ENCODE results near the gene SHANK3. TPM values are rescaled to one million over a fixed set of nuclear protein-coding genes. Genes with fewer than 3 reads are reported as not detected.

The SHANK3 gene
- total RNA-seq, 1 donor from 2014 or later: 13.1 TPM

- H3K27me3 Mint-ChIP-seq: peaks cover 14% of the 10 kb centered on the region
- H3K4me1 Mint-ChIP-seq (ENCODE audit: unreplicated experiment): no peaks in the 10 kb centered on the region
- H3K9me3 Mint-ChIP-seq: no peaks in the 10 kb centered on the region
- no peak overlapping the region for H3K27ac Mint-ChIP-seq
- peak; percentile 51 for DNase-seq (ENCODE audit: extremely low spot score, unreplicated experiment)
- no peaks in the 10 kb centered on the region for H3K36me3 Mint-ChIP-seq
- H3K4me3 Mint-ChIP-seq: no peak overlapping the region
- no peak for TF ChIP-seq CTCF (conservative IDR thresholded peaks at IDR 0.05)
These were observed 7.4 kb upstream of the SHANK3 start for GRCh38 chr22:50665212-50665611.

- H3K27me3 Mint-ChIP-seq: peaks cover 17% of the 10 kb centered on the region
- no peak overlapping the region for H3K27ac Mint-ChIP-seq
- peak; percentile 4 for DNase-seq (ENCODE audit: extremely low spot score, unreplicated experiment)
- TF ChIP-seq CTCF (conservative IDR thresholded peaks at IDR 0.05): no peak
- no peaks in the 10 kb centered on the region for H3K36me3 Mint-ChIP-seq
- no peaks in the 10 kb centered on the region for H3K9me3 Mint-ChIP-seq
- H3K4me3 Mint-ChIP-seq: no peak overlapping the region
- peaks cover 4% of the 10 kb centered on the region for H3K4me1 Mint-ChIP-seq (ENCODE audit: unreplicated experiment)
These were observed 6.9 kb upstream of the SHANK3 start for GRCh38 chr22:50665738-50666137.

- peak overlapping the region; percentile 49 for H3K27ac Mint-ChIP-seq
- no peak for TF ChIP-seq CTCF (conservative IDR thresholded peaks at IDR 0.05)
- DNase-seq (ENCODE audit: extremely low spot score, unreplicated experiment): no peak
- H3K27me3 Mint-ChIP-seq: peaks cover 34% of the 10 kb centered on the region
- H3K36me3 Mint-ChIP-seq: no peaks in the 10 kb centered on the region
- H3K9me3 Mint-ChIP-seq: no peaks in the 10 kb centered on the region
- peaks cover 12% of the 10 kb centered on the region for H3K4me1 Mint-ChIP-seq (ENCODE audit: unreplicated experiment)
- peak overlapping the region; percentile 73 for H3K4me3 Mint-ChIP-seq
These were observed 2.1 kb upstream of the SHANK3 start for GRCh38 chr22:50670513-50670912.

- Mint-ChIP-seq H3K9me3 (no peaks in the 10 kb centered on the region), H3K4me3 (peak overlapping the region; percentile 73), H3K36me3 (no peaks in the 10 kb centered on the region), H3K27ac (peak overlapping the region; percentile 49), H3K27me3 (peaks cover 39% of the 10 kb centered on the region), H3K4me1 (ENCODE audit: unreplicated experiment) (peaks cover 16% of the 10 kb centered on the region)
- TF ChIP-seq CTCF (conservative IDR thresholded peaks at IDR 0.05): no peak
- no peak for DNase-seq (ENCODE audit: extremely low spot score, unreplicated experiment)
These were observed 1.6 kb upstream of the SHANK3 start for GRCh38 chr22:50670914-50671538.

- no peaks in the 10 kb centered on the region for H3K36me3 Mint-ChIP-seq
- peak overlapping the region; percentile 61 for H3K4me3 Mint-ChIP-seq
- peaks cover 42% of the 10 kb centered on the region for H3K27me3 Mint-ChIP-seq
- no peak overlapping the region for H3K27ac Mint-ChIP-seq
- no peak for DNase-seq (ENCODE audit: extremely low spot score, unreplicated experiment)
- H3K4me1 Mint-ChIP-seq (ENCODE audit: unreplicated experiment): peaks cover 16% of the 10 kb centered on the region
- TF ChIP-seq CTCF (conservative IDR thresholded peaks at IDR 0.05): no peak
- no peaks in the 10 kb centered on the region for H3K9me3 Mint-ChIP-seq
These were observed 982 bp upstream of the SHANK3 start for GRCh38 chr22:50671641-50672040.
